GM23248 (cell line): Measurements from ENCODE around the gene POU3F1.

Experiments
- EZH2 ChIP-seq: fragments of 200-600 bp; sonication (generic); IDR thresholded peaks from 2 replicates; pipeline ENCODE4 v1.6.1; 2018; ENCODE audit warnings: antibody characterized with exemption, mild to moderate bottlenecking; ENCODE audit not compliant: insufficient read depth, poor library complexity, severe bottlenecking
- EZH2phosphoT487 ChIP-seq: fragments of 200-600 bp; sonication (generic); IDR thresholded peaks from 2 replicates; pipeline ENCODE4 v1.6.1; 2018; ENCODE audit warnings: antibody characterized with exemption, moderate library complexity, mild to moderate bottlenecking, low read depth; ENCODE audit not compliant: insufficient read depth

- no peak for TF ChIP-seq EZH2
- no peak for TF ChIP-seq EZH2phosphoT487
These were observed 24.6 kb downstream of the POU3F1 start for GRCh38 chr1:38021969-38022368.
